ENCODE results near the gene LMLN. TPM values are rescaled to one million over a fixed set of nuclear protein-coding genes. Genes with fewer than 3 reads are reported as not detected.
A peak's percentile ranks its signal among the peaks of the same experiment; 100 is the strongest.

The LMLN gene
- total and polyA plus RNA-seq, 2 of the 13 experiments (the other 11 are each of a cell fraction or from before 2014, with no cell fraction given): 1.2 to 1.8 TPM

GRCh38 chr3:197959891-197960693, at the start of gene LMLN (continued):
- peak; percentile 69 for TF ChIP-seq ZNF878 (CRISPR knock-in tag; IDR thresholded peaks at IDR 0.05)
- peak; percentile 54; the same call in 1 of the 2 replicates for TF ChIP-seq ZBTB38 (CRISPR knock-in tag; IDR thresholded peaks at IDR 0.05)
- TF ChIP-seq SALL1 (CRISPR knock-in tag; IDR thresholded peaks at IDR 0.05): peak; percentile 71
- peak; percentile 27 for TF ChIP-seq MED8 (CRISPR knock-in tag; IDR thresholded peaks at IDR 0.05; ENCODE audit: insufficient replicate concordance)
- TF ChIP-seq BHLHE40 (IDR thresholded peaks at IDR 0.05; ENCODE audit: low read length): 0 out of 2 replicates have a peak, but pooled peaks have one; percentile 43
- peak; percentile 85 for TF ChIP-seq ATF1 (CRISPR knock-in tag; IDR thresholded peaks at IDR 0.05)
- 0 out of 2 replicates have a peak, but pooled peaks have one; percentile 33 for TF ChIP-seq PPARG (CRISPR knock-in tag; conservative IDR thresholded peaks at IDR 0.05)
- TF ChIP-seq ZNF234 (CRISPR knock-in tag; conservative IDR thresholded peaks at IDR 0.05): no peak
- TF ChIP-seq ARNT2 (CRISPR knock-in tag; IDR thresholded peaks at IDR 0.05; ENCODE audit: low read depth): peak; percentile 46
- TF ChIP-seq GMEB2 (CRISPR knock-in tag; IDR thresholded peaks at IDR 0.05; ENCODE audit: low read depth): peak; percentile 87
- TF ChIP-seq ZNF317 (CRISPR knock-in tag; IDR thresholded peaks at IDR 0.05): 0 out of 2 replicates have a peak, but pooled peaks have one; percentile 26
- peak; percentile 79 for TF ChIP-seq ZNF883 (CRISPR knock-in tag; IDR thresholded peaks at IDR 0.05; ENCODE audit: not compliant biosample characterization)
- TF ChIP-seq MAX (IDR thresholded peaks at IDR 0.05): peak; percentile 93
- TF ChIP-seq MXD3 (CRISPR knock-in tag; IDR thresholded peaks at IDR 0.05): 0 out of 2 replicates have a peak, but pooled peaks have one; percentile 27
- peak; percentile 87; the same call in 1 of the 2 replicates for TF ChIP-seq SIN3A (IDR thresholded peaks at IDR 0.05; ENCODE audit: borderline replicate concordance, low read depth, low read length)
- TF ChIP-seq HOXA3 (CRISPR knock-in tag; IDR thresholded peaks at IDR 0.05): peak; percentile 99
- TF ChIP-seq ZNF761 (CRISPR knock-in tag; conservative IDR thresholded peaks at IDR 0.05): peak; percentile 70; the same call in 1 of the 2 replicates
- peak; percentile 48; the same call in 1 of the 2 replicates for TF ChIP-seq RFX5 (IDR thresholded peaks at IDR 0.05; ENCODE audit: low read depth, low read length)
- 0 out of 2 replicates have a peak, but pooled peaks have one; percentile 30 for TF ChIP-seq SNAPC2 (CRISPR knock-in tag; IDR thresholded peaks at IDR 0.05)
- peak; percentile 80; the same call in 1 of the 2 replicates for TF ChIP-seq NFE2L1 (CRISPR knock-in tag; IDR thresholded peaks at IDR 0.05; ENCODE audit: borderline replicate concordance)
- peak; percentile 71 for TF ChIP-seq ZFX (CRISPR knock-in tag; IDR thresholded peaks at IDR 0.05; ENCODE audit: low read depth)
- peak; percentile 83; the same call in 1 of the 2 replicates for TF ChIP-seq KMT2B (CRISPR knock-in tag; IDR thresholded peaks at IDR 0.05)
- TF ChIP-seq KDM5A (IDR thresholded peaks at IDR 0.05; ENCODE audit: borderline replicate concordance, low read length): peak; percentile 46; the same call in 1 of the 2 replicates
- TF ChIP-seq ZNF224 (CRISPR knock-in tag; IDR thresholded peaks at IDR 0.05): peak; percentile 65; the same call in 1 of the 2 replicates
- TF ChIP-seq FOXA3 (CRISPR knock-in tag; IDR thresholded peaks at IDR 0.05): peak; percentile 31; the same call in 1 of the 2 replicates
- TF ChIP-seq ZNF619 (CRISPR knock-in tag; IDR thresholded peaks at IDR 0.05): 0 out of 2 replicates have a peak, but pooled peaks have one; percentile 70
- TF ChIP-seq CREM (IDR thresholded peaks at IDR 0.05): peak; percentile 58
- TF ChIP-seq CREM (CRISPR knock-in tag; IDR thresholded peaks at IDR 0.05): 0 out of 2 replicates have a peak, but pooled peaks have one; percentile 42
- TF ChIP-seq TFAP4 (IDR thresholded peaks at IDR 0.05; ENCODE audit: borderline replicate concordance, low read depth): peak; percentile 72; the same call in 1 of the 2 replicates

All from HepG2 (cell line).